Stimulated activated CD8-positive, alpha-beta memory T cell treated with anti-CD3 and anti-CD28 coated beads, Interleukin-12 subunit alpha, Interleukin-12 subunit beta, amount 100 ng/mL, for 4 hours (primary cell): ENCODE data around the gene OGFOD2.
A peak's percentile ranks its signal among the peaks of the same experiment; 100 is the strongest.

Experiments used
- DNase-seq: peaks from one replicate; pipeline ENCODE4 v3.0.0-alpha.2; 2020; ENCODE audit warnings: low read depth

OGFOD2 gene

GRCh38 chr12:122951979-122952892, 22.8 kb upstream of the OGFOD2 start:
- DNase-seq, result peak; percentile 44

- no peak for DNase-seq
Observed at GRCh38 chr12:122955156-122955555, 19.9 kb upstream of the OGFOD2 start.

DNA sequence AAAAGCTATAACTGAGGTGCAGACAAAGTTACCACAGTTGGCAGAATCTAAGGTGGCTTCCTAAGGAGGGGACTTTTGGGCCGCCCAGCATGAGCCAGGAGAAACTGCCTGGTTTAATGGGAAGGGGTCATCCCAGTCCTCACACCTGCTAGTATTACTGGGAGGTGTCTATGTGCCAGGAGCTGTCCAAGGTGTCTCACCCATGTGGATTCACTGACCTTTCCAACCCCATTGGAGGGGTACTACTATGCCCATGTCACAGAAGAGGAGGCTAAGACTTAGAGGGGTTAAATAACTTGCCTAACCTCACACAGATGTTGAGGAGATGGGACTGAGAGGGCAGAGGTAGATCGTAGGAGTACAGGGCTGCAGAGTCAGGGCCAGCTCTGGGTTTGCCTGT, 19.0 kb upstream of the OGFOD2 start:
- no peak for DNase-seq

- no peak for DNase-seq
Observed at GRCh38 chr12:122958198-122958888, 16.7 kb upstream of the OGFOD2 start.

DNA sequence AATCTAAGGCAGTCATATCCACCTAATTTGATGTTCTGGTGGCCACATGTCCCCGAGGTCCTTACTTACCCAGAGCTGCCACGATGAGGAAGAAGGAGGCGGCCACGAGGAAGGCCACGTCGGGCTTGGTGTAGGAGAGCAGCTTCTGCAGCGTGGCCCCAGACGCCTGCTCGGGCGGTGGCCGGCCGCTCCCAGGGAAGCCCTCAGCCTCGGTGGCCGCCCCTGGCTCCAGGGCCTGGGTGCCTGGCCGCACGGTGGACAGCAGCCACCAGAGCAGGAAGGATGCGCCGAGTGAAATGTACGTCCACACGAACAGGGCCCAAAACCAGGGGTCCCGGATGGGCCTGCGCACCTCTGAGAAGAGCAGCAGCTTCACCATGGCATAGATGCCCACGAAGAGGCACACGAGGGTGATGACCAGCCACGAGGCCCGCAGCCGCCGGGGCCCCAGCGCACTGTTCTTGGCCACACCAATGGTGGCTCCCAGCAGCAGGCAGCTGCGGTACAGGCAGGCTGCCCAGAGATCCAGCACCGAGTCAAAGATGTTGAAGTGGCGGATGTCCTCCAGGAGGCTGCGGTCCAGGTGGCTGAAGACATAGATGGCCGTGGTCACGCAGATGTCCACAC, 15.4 kb upstream of the OGFOD2 start:
- no peak for DNase-seq

DNA sequence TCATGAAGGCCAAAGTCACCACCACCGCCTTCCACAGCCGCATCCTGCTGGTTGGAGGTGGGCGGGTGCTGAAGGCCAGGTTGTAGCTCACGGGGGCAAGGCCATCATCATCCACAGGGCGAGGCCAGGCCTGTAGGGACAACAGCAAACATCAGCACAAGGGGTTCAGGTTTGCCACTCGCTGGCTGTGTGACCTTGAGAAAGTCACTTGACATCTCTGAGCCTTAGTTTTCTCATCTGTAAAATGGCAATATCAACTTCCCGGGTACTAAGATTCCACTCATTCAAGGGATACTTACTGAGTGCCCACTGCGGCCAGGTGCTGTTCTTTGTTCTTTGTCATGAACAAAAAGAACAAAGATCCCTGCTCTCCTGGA, 14.9 kb upstream of the OGFOD2 start:
- no peak for DNase-seq

DNA sequence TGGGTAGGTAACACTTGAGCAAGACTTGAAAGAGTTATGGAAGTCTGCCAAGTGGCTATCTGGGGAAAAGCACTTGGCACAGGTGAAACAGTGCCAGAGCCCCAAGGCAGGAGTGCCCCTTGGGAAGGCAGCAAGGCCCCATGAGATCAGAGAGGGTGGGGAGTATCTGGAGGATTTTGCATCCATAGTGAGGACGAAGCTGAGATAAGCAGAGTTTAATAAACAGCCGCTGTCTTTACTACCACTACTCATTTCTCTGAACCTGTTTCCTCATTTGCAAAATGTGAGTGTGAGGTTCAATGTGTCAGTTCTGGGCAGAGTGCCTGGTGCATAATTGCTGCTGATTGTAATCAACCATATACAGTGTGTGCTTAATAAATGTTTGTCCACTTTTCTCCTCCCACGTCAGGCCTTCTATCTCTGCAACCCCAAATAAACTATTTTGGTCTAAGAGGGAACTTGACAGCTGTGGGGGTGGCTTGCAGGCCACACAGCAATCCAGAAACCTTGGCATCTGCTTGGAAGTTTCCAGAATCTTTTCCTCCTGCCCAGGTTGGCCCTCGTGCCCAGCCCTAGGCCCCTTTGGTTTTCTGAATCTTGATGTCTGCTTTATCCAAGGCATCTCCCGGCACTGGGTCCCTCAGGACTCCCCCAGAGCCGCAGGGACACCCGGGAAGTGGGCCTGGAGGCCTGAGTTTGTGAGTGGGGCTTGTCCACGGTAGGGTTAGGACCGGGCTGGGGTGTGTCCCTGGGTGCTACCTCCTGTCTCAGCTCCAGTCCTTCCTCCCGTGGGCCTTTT, 13.3 kb upstream of the OGFOD2 start:
- no peak for DNase-seq

- no peak for DNase-seq
Observed at GRCh38 chr12:122963941-122964265, 11.1 kb upstream of the OGFOD2 start.

DNA sequence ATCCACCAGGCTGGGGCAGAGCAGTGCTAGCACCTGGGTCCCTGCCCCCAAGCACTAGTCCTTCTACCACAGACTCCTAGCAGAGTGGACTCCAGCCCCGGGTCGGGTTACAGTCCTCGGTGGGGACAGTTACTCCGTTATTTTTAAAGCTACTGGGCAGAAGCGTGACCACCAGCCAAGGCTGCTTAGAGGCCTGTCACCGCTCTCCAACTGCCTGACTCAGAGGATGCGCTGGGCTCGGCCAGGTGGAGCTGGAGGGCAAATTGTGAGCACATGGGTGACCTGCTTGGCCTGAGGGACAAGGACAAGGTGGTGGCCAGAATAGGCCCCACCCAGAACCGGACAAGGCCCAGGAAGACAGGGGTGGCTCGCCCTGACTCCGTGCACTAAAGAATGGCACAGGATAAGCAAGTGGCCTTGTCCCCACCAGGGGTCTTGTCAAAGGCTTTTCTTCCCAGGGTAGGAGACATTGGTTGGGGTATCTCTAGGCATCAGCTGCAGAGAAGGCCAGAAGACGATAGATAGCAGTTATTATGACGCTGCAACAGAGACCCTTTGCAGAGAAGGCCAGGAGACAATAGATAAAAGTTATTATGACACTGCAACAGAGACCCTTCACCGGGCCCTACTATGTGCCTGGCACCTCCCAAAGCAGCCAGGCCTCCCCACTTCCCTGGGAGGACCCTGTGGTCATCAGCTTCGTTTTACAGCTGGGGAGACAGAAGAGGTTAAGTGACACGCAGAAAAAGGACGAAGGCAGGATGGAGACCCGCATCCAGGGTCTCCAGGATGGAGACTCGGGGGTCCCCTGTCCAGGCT, 10.4 kb upstream of the OGFOD2 start:
- DNase-seq, result no peak

- DNase-seq, result no peak
Observed at GRCh38 chr12:122965321-122965751, 9.7 kb upstream of the OGFOD2 start.

DNA sequence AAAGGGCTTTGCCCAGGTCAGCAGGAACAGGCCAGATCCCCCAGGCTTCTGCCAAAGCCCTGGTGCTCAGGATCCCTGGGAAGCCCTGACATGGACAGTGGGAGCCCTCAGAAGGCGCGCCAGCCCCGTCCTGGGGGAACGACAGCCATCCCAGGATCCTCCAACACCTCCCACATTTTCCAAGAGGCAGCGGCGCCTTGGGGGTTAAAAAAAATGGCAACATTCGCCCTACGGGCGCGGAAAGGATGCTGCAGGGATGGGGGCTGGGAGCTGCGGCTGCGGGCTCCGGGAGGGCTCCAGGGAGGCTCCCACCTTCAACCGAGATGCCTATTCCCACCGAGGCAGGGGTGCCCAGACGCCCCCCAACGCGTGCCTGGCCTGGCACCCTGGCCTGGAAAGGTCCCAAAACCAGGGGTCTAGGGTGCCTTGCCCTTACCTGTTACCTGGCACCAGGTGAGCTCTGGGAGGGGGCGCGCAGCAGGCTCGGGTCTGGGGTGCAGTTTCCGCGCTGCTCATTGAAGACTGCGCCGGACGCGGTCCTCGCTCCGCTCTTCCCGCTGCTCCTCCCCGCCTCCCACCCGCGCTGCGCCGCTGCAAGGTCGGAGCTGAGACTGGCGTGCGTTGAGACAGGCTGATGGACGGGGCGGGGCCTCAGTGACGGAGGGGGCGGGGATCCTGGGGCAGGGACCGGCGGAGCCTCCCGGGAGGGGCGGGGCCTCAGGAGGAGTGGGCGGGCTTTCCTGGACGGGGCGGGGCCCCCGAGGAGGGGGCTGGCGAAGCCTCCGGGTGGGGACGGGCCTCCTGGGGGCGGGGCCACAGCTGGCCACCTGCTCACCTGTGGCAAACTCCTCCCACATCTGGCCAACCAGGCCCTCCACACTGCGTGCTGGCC, 8.9 kb upstream of the OGFOD2 start, which contains the start of gene ABCB9:
Gene ABCB9 (minus strand): TSS at position 613 of the 892 bp plus-strand sequence. CDS start 6,228 bp downstream, outside the sequence.
- peak; percentile 88 for DNase-seq

- DNase-seq, result no peak
Observed at GRCh38 chr12:122966743-122967550, 8.1 kb upstream of the OGFOD2 start.

GRCh38 chr12:122968104-122968503, 6.9 kb upstream of the OGFOD2 start:
- DNase-seq, result no peak

DNA sequence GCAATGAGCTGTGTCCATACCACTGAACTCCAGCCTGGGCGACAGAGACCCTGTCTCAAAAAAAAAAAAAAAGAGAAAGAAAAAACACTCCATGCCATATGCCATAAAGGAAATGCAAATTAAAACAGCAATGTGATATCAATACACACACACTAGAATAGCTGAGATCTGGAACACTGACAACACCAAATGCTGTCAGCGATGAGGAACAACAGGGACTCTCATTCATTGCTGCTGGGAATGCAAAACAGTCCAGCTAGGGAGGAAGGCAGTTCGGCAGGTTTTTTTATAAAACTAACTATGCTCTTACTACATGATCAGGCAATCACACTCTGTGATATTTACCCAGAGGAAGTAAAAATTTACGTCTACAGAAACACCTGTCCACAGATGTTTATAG, 5.4 kb upstream of the OGFOD2 start:
- no peak for DNase-seq

GRCh38 chr12:122974274-122974891, 661 bp upstream of the OGFOD2 start:
- DNase-seq, result peak; percentile 98

DNA sequence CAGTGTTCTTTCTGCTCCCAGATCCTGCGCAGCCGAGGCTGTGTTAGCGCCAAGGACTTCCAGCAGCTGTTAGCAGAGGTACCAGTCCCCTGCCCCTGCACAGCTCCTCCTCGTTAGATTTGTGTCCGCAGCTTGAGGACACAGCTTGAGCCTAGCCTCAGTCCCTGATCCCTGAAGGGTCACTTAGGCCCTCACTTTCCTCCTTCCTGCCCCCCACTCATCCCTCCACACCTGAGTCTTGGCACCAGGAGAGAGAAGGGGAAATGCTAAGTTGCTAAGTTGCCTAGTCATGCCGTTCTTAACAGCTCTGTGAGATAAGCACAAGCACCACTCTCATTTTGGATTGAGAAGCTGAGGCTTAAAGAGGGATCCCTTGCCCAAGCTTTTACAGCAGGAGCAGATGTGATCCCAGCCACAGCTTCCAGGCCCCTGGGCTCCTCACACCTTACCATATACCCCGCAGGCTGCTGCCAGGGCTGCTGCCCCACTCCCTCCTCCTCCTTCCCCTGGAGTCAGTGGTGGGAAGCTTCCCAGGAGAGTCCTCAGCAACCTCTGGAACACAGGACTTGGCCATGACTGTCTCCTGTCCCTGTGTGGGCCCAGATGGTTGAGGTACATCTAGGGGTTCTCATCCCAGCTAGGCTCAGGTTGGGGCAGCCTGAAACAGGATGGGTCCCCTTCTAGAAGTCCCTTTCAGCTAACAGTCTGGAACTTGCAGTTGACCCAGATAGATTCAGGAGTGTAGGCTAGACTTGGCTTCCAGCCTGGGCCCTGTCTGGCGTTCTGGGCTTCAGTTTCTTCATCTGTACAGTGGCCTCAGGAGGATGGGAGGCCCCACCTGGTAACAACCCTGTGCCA, 975 bp downstream of the OGFOD2 start:
- DNase-seq, result no peak

- no peak for DNase-seq
Observed at GRCh38 chr12:122976648-122976975, 1.6 kb downstream of the OGFOD2 start.

GRCh38 chr12:122977153-122977552, 2.1 kb downstream of the OGFOD2 start:
- DNase-seq, result no peak
